HG03432 (cell line): ENCODE data around the gene IQCC.

ENCODE experiments used
- ATAC-seq: cut with Tn5 transposase; IDR thresholded peaks from one replicate; pipeline ENCODE4 v1.9.1; 2021; ENCODE audit warnings: mild to moderate bottlenecking, moderate library complexity; ENCODE audit not compliant: unreplicated experiment

IQCC gene

DNA sequence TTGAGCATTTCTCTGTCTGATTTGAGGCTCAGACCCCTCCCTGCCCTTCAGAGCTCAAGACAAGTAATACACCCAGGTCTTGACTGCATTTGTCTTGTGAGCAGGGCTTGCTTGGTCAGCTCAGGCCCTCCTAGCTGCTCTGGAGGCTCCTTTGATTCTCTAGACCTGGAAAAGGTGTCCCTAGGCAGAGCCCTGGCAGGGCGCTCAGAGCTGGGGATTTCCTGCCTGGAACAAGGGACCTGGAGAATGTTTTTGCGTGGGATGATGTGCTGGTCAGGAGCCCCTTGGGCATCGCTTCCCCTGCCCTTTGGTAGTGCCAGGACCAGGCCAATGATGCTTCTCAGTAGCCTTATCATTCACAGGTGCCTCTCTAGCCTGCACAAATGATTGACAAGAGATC lies 9.9 kb upstream of the IQCC start:
- ATAC-seq = no peak

DNA sequence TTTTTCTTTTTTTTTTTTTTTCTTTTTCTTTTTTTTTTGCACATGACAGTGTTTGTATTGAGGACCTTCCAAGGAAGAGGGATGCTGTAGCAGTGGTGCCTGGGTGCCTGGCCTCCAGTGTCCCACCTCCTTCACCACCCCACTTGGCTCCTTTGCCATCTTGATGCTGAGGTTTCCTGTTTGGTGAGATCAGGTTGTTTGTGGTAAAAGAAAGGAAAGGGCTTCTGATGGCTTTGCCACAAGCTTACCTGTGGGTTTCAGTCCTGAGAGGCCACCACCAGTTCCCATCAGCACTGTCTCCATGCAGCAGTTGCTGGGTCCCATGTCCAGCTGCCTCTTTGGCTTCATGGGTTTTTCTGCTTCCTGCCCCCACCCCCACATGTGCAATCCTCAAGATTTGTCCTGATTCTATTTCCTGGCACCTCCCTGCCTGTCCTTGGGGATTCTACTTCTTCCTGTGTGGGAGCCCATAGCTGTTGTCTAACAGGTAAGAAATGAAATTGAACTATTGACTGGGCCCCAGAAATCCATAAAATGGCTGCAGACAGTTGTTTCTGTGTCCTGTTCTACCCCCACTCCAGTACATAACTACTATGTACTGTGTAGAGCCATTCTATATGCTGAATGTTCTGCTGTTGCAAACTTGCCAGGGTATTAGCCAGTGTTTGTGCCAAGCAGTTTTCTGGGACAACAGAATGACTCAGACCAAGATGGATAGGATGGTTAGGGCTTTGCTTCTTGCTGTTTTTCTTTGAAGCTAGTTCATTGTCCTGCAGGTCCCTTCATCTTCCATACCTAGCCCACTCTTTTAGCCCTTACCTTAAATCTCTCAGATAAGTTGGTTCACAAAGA lies 9.3 kb upstream of the IQCC start:
- ATAC-seq = no peak

DNA sequence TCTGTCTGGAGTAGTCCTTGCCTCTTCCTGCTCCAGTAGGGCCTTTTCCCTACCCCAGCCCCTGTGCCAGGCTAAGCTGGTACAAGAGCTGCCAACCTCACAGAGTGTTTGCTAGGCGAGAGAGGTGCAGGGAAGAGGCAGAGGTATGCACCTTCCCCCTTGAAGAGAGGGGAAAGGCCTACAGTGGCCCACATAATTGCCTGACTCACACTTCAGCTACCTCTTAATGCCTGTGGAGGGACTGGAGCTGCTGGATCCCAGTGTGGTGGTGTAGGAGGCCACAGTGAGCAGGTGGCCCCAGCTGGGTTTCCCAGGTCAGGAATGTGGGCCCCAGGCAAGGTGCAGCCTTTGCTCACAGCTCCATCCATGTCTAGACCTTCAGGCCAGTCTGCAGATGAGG lies 8.4 kb upstream of the IQCC start:
- ATAC-seq = no peak

DNA sequence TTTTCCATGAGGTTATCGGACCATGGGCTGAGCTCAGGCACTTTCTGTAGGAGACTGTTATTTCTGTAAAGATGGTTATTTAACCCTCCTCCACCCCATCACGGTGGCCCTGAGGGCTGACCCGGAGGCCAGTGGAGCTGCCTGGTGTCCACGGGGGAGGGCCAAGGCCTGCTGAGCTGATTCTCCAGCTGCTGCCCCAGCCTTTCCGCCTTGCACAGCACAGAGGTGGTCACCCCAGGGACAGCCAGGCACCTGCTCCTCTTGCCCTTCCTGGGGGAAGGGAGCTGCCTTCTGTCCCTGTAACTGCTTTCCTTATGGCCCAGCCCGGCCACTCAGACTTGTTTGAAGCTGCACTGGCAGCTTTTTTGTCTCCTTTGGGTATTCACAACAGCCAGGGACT lies 7.6 kb upstream of the IQCC start:
- ATAC-seq = no peak

DNA sequence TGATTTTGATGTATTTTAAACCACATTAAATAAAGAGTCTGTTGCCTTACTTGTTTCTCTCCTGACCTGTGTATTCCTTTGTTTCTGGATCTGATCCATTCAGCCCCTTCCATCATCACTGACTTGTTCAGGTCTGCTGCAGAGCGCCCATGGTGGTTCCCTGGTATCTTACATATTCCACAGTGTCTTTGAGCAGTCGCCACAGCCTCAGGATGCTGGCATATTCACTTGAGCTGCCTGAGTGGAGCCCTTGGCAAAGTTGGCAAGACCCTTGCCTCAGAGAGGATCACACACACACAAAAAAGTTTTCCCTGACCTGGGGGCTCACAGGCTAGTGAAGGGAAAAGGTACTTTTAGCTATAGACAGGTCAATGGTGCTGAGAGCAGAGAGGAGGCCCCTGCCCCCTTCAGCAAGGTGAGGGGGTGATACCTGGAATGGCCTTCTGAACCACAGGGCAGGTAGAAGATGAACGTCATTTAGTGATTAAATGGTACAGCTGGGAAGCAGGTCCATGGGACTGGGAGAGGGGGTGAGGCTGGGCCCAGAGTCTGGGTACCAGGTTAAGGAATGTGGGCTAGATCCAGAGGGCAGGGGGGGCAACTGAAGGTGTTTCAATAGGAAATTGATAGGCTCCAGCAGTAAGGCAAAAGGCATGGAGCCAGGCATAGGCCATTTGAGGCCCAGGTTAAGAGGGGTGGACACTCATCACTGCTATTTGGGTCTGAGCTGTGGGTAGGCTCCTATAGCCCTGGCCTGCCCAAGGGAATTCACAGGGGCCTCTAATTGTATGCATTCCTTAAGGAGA lies 7.0 kb upstream of the IQCC start:
- ATAC-seq = no peak

DNA sequence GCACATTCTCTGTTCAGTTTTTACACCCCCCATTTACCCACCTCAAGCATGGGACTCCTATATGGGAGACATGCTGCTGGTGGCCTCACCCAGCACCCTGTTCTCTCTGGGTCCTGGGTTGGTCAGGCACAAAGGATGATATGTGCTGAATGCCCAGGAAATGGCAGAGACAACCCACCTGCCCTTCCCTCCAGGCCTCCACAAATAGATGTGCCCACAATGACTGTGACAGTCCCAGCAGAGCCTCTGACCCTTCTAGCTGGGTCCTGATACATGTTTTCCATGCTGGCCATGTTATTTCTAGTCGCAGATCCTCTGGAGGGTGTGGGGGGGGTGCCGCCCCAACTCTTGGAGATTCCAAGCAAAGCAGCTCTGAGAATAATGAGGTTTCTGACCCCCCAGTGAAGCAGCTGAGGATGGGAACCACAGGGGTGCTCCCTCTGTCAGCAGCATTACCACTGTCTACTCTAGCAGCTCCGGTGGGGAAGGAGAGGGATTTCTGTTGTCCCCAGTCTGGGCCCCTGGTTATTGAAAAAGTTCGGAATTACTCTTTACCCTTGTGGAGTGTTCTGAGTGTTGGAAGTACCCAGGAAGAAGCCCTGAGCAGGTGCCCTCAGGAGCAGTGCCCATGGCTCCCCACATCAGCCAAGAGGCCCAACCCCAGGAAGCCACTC lies 6.3 kb upstream of the IQCC start:
- no peak for ATAC-seq

DNA sequence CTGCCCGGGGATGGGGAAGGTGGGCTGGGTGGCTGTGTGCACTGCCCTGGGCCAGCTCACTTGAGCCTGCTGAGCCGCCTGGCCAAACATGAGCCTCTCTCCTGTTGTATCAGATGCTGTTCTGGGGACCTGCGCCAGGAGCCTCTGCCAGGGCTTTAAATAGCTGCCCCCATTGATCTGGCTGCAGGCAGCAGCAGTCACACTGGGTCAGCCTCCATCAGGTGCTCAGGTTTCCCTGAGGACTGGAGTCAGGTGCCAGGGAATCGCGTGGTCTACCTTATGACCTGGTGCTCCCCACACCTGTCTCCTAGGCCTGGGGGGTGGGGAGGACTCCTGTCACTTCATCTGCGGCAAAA lies 5.8 kb upstream of the IQCC start:
- no peak for ATAC-seq

DNA sequence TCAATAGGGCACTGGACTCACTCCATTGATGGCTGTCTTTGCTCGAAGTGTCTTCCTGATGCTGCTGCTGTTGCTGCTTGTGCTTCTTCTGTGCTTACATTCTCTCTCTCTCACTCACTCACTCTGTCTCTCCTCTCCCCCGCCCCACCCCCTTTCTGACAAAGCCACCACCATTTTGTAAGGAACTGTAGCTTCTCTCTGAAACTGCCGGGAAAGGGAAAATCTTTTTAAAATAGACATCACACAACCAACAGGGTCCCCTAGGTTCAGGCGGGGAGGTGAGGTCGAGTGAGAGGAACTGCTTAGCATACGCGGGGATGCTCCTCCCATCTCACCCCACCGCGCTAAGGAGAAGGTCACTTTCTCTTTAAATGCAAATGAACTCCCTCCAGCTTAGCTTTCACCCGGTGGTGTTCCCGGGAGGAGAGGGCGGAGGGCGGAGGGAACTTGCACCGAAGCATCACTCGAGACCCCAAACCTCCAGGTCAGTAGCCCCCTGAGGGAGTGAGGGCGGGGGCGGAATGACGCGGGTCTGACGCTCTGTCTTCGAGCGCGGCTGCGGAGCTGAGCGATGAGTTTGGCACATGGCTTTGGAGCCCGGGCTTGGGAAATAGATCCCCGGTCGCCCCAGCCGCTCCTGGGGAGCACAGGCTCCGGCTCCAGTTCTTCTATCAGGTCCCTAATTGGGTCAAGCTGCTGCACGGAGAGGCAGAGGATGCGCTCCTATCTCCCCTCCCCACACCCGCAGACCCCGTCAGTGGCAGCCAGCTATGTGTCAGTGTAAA lies 5.1 kb upstream of the IQCC start, which contains the start of gene CCDC28B:
CCDC28B (plus strand) TSS at position 370 of the 785 bp plus-strand sequence. CDS start 1,341 bp downstream, outside the sequence.
- peak; percentile 37 for ATAC-seq

DNA sequence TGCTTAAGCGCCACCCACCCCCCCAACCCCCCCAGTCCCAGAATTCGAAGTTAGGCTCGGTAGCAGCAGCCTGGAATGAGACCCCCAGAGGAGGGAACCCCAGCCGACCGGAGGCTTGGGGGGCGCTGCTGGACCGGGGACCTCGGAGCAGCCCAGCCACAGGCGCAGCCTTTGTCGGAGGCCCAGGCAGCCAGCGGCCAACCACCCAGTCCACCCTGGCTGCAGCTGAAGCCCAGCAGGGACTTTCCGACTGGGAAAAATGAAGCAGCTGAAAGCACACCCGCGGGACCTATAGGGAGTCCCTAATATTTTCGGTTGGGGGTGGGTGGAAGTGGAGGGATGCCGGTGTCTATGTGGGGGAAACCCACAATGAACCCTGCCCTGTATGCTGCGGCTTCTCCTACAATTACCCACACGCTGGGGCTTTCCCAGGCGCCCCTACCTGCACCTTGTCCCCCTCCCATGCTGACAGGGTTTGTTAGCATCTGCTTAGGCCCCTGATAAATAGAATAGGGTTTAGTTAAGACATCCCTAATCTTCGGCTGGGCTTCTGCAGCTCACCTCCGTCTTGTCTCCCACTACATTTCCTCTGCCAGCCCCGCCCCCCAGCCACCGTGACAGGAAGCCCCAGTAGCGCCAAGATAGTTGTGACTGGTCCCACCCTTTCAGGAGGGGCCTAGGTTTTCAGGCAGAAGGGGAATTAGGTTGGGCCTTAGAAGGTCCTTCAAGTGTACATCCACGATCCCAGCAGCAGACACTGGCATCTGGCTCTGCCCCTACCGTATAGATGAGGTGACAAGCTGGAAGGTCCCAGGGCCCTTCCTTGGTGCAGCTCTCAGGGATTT lies 4.2 kb upstream of the IQCC start:
- peak; percentile 34 for ATAC-seq

DNA sequence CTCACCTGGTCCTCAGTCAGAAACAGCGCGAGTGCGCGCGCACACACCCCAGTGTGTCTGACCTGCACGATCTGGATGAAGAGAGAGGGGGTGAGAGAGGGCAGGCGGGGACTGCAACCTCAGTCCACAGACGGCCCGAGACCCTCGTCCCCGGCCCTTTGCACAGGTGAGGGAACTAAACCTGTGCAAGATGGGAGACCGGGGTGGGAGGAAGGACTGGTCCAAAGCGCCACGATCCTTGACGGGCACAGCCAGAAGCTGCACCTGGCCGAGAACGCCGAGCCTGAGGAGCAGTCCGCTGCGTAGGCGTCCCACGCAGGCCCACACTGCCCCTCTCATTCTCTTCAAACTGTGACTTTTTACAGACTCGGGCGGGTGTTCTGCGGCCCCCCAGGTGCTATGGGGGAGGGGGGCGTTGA lies 519 bp upstream of the IQCC start:
- no peak for ATAC-seq

DNA sequence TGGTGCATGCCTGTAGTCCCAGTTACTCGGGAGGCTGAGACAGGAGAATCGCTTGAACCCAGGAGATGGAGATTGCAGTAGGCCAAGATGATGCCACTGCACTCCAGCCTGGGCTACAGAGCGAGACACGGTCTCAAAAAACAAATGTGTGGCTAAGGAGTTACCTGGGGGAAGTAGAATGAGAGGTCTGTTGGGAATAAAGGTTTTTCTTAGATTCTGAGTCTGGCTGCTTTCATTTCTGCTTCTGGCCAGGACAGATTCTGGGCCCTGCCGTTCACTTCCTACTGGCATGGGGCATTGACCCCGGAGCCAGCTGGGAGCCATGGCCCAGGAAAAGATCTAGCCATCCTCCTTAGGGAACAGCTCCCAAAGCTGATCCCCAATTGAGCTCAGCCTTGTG lies 3.0 kb downstream of the IQCC start:
- ATAC-seq = no peak

DNA sequence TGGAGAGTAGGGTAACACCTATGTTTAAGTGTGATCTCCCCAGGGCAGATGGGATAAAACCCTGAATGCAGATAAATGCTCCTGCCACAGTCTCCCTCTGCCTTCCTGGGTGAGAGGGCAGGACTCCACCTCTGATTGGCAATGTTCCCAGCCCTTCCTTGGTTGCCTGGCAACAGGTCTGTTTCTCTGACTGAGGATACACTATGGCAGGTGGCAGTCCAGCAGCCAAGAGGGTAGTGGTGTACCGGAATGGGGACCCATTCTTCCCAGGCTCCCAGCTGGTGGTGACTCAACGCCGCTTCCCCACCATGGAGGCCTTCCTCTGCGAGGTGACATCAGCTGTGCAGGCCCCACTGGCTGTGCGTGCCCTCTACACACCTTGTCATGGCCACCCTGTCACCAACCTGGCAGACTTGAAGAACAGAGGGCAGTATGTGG lies 3.4 kb downstream of the IQCC start, which contains the start of gene DCDC2B:
DCDC2B (plus strand) TSS at position 199 of the 438 bp plus-strand sequence; CDS start at position 204, 5 bp downstream.
- ATAC-seq = no peak

DNA sequence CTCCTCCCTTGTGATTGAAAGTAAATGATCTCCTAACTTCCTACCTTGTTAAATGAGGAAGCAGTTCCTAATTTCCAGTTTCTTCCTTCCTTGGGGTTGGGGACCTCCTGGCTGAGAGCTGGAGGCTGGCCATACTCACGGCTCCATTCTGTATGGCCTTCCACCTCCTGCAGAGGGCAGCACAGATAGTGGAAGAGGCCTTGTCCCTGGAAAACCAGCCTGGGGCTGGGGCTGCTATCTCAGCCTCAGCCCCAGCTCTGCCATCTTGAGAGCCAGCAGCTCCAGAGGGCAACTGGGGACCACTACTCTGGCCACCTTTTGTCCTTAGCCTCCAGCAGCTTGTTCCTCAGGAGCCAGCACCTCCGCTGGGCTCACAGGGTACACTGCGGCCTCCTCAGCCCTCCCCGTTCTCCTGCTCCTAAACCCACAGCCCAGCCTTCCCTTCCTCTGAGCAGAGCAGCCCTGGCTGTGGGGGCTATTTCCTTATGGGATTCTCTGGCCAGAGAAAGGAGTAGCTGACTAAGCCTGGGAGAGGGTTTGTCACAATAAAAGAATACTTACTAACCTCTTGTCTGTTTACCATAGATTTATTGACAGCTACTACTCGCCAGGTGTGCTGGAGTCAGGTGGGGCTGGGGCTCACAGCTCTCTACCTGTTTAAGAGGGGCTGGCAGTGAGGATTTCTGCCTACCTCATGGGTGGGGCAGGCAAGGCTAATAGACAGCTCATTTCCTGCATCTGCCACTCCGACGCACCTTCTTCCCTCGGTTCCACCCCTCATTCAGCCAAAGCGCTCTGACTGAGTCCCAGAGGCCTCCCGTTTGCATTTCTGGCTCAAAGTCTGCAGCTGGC lies 10.4 kb downstream of the IQCC start:
- ATAC-seq = no peak

DNA sequence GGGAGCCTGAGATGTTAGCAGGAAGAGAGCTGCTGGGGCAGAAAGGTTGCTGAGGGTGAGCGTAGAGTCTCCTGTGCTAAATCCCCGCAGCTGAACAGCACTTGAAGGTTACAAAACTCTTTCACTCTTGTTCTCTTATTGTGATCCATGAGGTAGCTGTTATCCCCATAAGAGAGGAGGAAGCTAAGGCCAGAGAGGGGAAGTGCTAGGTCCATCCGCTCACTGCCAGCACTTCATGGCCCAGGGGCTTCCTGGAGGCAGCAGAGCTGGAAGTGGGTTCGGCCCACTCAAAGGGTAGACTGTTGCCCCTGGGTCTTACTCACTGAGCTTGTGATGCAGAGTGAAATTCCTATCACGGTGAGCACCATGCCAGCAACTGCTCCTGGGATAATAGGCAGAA lies 11.1 kb downstream of the IQCC start:
- ATAC-seq = no peak

DNA sequence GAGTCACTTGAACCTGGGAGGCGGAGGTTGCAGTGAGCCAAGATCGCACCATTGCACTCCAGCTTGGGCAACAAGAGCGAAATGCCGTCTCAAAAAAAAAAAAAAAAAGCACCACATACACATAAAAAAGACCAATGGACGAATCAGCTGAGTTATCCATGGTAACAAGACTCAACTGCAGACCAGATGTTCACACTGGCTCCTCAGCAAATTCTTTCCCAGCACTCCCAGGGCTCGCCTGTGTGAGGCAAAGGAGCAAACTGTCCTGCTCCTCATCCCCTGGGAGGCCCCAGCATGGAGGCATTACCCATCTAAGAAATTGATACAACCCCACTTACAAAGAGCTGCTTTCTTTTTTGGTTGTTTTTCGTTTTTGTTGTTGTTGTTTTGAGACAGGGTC lies 13.6 kb downstream of the IQCC start:
- no peak for ATAC-seq

DNA sequence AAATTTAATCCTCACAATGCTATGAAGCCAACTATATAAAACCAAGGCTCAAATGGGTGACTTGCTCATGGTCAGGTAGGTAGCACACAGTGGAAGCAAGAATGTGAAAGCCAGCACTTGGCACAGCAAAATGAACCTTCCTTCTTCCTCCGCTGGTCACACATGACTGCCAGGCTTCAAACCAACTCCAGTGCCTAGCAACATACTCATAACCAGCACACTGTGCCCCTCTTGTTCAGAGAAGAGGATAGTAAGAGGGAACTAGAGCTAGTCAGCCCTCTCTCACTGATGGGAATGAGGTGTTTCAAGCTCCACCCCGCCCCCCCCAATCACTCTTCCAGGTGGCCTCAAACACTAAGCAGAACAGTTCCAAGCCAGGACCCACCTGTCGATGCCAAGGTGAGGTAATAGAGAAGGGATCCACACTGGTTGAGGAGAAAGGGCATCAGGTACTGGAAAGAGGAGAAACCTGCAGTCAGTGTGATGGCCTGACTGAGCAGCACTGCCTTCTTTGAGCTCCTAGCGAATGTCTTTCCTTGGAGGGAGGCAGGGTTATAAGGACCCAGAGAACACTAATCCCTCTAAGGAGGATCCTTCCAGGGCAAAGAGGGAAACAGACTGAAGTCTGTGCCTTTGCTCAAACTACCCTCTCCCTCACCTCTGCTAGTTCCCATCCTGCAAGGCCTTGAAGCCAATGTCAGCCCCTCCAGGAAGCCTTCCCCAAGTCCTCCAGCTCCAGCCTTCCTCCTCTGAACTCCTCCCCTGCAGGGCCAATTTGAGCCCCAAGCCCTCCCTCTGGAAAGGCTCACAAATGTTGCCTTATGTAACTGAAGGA lies 15.5 kb downstream of the IQCC start:
- no peak for ATAC-seq

DNA sequence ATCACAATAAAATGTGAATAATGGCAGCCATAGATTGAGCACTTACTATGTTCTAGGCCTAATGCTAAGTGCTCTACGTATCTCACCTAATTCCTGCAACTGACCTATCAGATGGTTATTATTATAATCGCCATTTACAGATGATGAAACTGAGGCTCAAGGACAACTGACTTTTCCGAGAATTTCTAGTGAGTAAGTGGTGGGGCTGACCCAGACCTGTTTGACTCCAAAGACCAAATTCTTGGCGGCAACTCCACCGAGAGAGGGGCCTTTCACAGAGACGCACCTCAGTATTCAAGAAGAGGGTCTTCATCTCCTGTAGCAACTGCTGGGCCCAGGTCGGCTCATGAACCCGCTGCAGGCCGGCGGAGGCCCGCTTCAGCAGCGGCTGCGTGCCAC lies 16.1 kb downstream of the IQCC start:
- no peak for ATAC-seq
